Measurements from ENCODE around the gene COX10. TPM values are rescaled to one million over a fixed set of nuclear protein-coding genes. Genes with fewer than 3 reads are reported as not detected.

COX10 gene
- total RNA-seq, 2 experiments from 2014 or later: 26.0 to 28.6 TPM

DNA sequence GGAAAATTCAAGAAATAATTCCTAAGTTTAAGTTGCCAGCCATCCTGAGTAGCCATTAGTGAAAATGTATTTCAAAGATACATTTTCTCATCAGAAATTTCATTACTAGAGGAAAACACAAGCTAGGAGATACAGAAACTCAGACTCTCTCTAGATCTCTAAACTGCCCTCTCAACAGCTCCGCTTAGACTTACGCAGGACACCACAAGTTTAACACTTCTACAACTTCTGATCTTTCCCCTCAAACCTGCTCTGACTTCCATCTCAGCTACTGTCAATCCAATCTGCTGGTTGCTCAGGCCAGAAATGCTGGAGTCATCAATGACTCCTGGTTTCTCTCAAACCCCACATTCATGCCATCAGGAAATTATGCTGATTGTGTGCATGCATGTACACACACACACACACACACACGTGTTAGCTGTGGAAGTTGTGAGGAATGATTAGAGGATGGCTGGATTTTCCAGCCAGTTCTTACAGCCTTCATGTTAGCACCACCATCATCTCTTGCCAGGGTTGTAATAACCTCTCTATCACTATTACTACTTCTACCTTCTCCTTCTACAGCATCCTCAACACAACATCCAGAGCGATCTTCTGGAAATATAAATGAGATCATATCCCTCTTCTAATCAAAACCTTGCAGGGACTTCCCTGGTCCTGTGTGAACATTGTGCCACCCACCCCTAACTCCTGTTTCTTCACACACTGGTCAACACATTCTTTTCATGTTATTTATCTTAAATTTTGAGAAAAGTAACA is 47.1 kb downstream of the COX10 start:
- intact Hi-C loops (cut with micrococcal nuclease): loop anchor here (10.0 kb wide), 2 partner anchors 52 to 88 kb away; partner anchors contain the start of gene COX10
- Mint-ChIP-seq H3K27me3 (no peaks in the 10 kb centered on the region), H3K9me3 (peaks cover 6% of the 10 kb centered on the region), H3K36me3 (ENCODE audit: low read depth) (peaks cover 22% of the 10 kb centered on the region), H3K27ac (peak overlapping the region; percentile 24), H3K4me3 (no peak overlapping the region), H3K4me1 (ENCODE audit: low read depth) (peaks cover 65% of the 10 kb centered on the region)
- DNase-seq: no peak
- ATAC-seq: peak; percentile 15
- no peak for TF ChIP-seq CTCF (IDR thresholded peaks at IDR 0.05)
- CTCF ChIA-PET: no interaction called here
- POLR2A ChIA-PET: no interaction called here

- POLR2A ChIA-PET: no interaction called here
- CTCF ChIA-PET: no interaction called here
- peak; percentile 10 for DNase-seq
These were observed 49.6 kb downstream of the COX10 start for GRCh38 chr17:14118951-14119350.

DNA sequence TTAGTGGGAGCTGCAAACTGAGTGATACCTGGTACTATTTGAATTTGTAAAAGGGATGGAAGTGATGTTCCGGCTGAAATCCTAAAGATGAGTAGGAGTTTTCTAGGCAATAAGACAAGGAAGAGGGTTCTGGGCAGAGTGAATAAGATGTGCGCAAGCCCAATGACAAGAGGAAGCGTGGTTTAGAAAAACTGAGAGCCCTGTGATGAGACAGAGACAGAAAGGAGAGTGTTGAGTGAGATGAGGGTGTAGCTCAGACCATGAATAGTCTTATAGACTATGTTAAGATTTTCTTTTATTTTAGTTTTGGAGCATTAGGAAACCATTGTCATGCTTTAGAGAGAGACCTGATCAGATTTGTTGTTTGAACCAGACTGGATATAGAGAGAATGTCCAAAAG is 50.2 kb downstream of the COX10 start:
- Mint-ChIP-seq H3K4me1 (ENCODE audit: low read depth) (peaks cover 86% of the 10 kb centered on the region), H3K9me3 (peaks cover 10% of the 10 kb centered on the region), H3K36me3 (ENCODE audit: low read depth) (peaks cover 24% of the 10 kb centered on the region), H3K27ac (peak overlapping the region; percentile 87), H3K27me3 (no peaks in the 10 kb centered on the region), H3K4me3 (no peak overlapping the region)
- ChIA-PET POLR2A (no interaction called here), CTCF (no interaction called here)
- DNase-seq (no peak), ATAC-seq (peak; percentile 45)
- no peak for TF ChIP-seq CTCF (IDR thresholded peaks at IDR 0.05)
- intact Hi-C loops (cut with micrococcal nuclease): loop anchor here (10.0 kb wide), 2 partner anchors 55 to 85 kb away; partner anchors contain the start of gene COX10

More at GRCh38 chr17:14118951-14119350, 49.6 kb downstream of the COX10 start:
- H3K36me3 Mint-ChIP-seq (ENCODE audit: low read depth): peaks cover 25% of the 10 kb centered on the region
- no peak overlapping the region for H3K4me3 Mint-ChIP-seq
- peaks cover 83% of the 10 kb centered on the region for H3K4me1 Mint-ChIP-seq (ENCODE audit: low read depth)
- intact Hi-C loops (cut with micrococcal nuclease): loop anchor here (10.0 kb wide), 2 partner anchors 54 to 86 kb away; partner anchors contain the start of gene COX10
- ATAC-seq: peak; percentile 90
- peak overlapping the region; percentile 87 for H3K27ac Mint-ChIP-seq
- TF ChIP-seq CTCF (IDR thresholded peaks at IDR 0.05): no peak
- peaks cover 10% of the 10 kb centered on the region for H3K9me3 Mint-ChIP-seq
- H3K27me3 Mint-ChIP-seq: no peaks in the 10 kb centered on the region

DNA sequence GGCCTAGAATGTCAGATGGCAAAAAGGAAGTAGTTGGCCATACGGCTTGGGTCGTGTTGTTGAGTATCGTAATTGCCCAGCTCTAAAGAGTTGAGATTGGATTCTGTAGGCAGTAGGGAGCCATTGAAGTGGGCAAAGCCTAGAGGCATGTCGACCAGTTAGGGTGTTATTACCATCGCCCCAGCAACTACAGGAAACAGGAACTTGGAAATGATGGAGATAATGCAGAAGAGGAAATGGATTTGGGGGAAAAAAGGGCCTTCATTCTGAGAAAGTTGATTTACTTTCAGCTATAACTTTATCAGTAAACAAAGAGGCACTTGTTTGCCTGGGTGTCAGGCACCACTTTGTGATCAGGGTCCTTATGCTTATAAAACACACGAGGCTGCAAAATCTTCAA is 52.6 kb downstream of the COX10 start:
- Mint-ChIP-seq H3K4me1 (ENCODE audit: low read depth) (peaks cover 75% of the 10 kb centered on the region), H3K27ac (no peak overlapping the region), H3K4me3 (no peak overlapping the region), H3K36me3 (ENCODE audit: low read depth) (peaks cover 13% of the 10 kb centered on the region), H3K27me3 (no peaks in the 10 kb centered on the region), H3K9me3 (peaks cover 4% of the 10 kb centered on the region)
- POLR2A ChIA-PET: no interaction called here
- no peak for DNase-seq
- CTCF ChIA-PET: no interaction called here
- no peak for ATAC-seq
- intact Hi-C loops (cut with micrococcal nuclease): no loop called here
- TF ChIP-seq CTCF (IDR thresholded peaks at IDR 0.05): no peak

DNA sequence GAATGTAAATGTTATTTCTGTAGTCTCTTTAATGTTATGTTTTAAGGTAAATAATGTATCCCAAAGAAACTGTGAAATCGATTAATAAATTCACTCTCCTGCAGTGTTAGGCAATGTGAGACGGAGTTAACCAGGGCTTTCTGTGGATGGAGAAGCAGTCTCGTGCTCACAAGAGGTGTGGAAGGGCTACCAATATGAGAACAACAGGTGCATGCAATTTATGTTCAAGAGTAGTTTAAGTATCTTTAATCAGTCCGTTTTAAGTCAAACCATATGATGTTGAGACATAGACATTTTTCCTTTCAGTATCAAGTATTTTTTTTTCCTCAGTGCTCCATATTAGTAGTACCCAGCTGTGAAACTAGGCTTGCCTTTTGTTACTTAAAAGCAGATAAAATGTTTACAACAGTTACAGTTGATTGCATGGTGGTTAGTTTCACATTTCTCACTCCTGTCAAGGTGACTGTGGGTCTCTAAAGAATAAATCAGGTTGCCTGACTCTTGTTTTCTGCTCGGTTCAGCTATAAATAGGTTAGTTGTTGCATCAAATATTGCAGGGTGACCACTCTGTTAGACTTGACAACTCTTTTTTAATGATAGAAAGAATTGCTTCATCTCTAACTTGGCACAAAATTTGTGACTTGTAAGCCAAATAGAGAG is 54.4 kb downstream of the COX10 start:
- peaks cover 4% of the 10 kb centered on the region for H3K9me3 Mint-ChIP-seq
- H3K36me3 Mint-ChIP-seq (ENCODE audit: low read depth): peaks cover 13% of the 10 kb centered on the region
- no peak overlapping the region for H3K4me3 Mint-ChIP-seq
- no peak for ATAC-seq
- POLR2A ChIA-PET: interaction anchor here (1.1 kb wide), 1 partner anchor 14 kb away, joined by 3 read pairs; no protein-coding TSS in a partner anchor
- no peaks in the 10 kb centered on the region for H3K27me3 Mint-ChIP-seq
- no peak overlapping the region for H3K27ac Mint-ChIP-seq
- TF ChIP-seq CTCF (IDR thresholded peaks at IDR 0.05): no peak
- peaks cover 57% of the 10 kb centered on the region for H3K4me1 Mint-ChIP-seq (ENCODE audit: low read depth)
- CTCF ChIA-PET: no interaction called here
- intact Hi-C loops (cut with micrococcal nuclease): no loop called here
- DNase-seq: no peak

Measured in activated CD8-positive, alpha-beta T cell treated with anti-CD3 and anti-CD28 coated beads for 36 hours (primary cell).